Lower leg skin (tissue), 4 donors: ENCODE data around the gene PLD5. TPM values are rescaled to one million over a fixed set of nuclear protein-coding genes. Genes with fewer than 3 reads are reported as not detected.

ENCODE experiments used
- DNase-seq, 2 donors: peaks; one replicate each; pipeline ENCODE4 v3.0.0-alpha.2; 2019; ENCODE audit warnings: low spot score in 2 of 2
- H3K4me3 ChIP-seq: fragments of 200-600 bp; sonication (generic); 2 replicates; pipeline ENCODE4 v1.5.1; 2017; ENCODE audit warnings: mild to moderate bottlenecking, low read depth; ENCODE audit not compliant: poor library complexity, severe bottlenecking
- POLR2A ChIP-seq, 2 donors: fragments of 450-650 bp; IDR thresholded peaks; one replicate each; pipeline ENCODE4 v1.6.1; 2016 to 2017; ENCODE audit warnings: antibody characterized with exemption in 2 of 2, mild to moderate bottlenecking in 1 of 2, moderate library complexity in 1 of 2
- whole genome bisulfite sequencing, 2 donors: methylation state at CpG; one replicate each; pipeline ENCODE4 v1.1.5; 2018; 5-methylcytosine and 5-hydroxymethylcytosine counted together
- intact Hi-C: fragments of 100-400 bp; cut with DNase I; formaldehyde crosslinking; loops from one replicate; pipeline ENCODE4 v1.15.0; 2023; ENCODE audit warnings: low total_unique reads
- total RNA-seq, 4 donors: library from RNA; depleted of rRNA; stranded (reverse); fragments of >200 nt; gene quantifications; one replicate each; pipeline ENCODE4 v1.1.0, GENCODE V29; 2016
- TF ChIP-seq, protein P1 (sequence below), 3 donors: fragments of 450-650 bp; IDR thresholded peaks; one replicate each; pipeline ENCODE4 v1.5.1; 2016; ENCODE audit warnings: antibody characterized with exemption in 3 of 3, mild to moderate bottlenecking in 3 of 3, moderate library complexity in 2 of 3

Gene PLD5
- total RNA-seq, 4 donors from 2014 or later, result 0.17 to 0.32 (median 0.25) TPM; not detected in 1

DNA sequence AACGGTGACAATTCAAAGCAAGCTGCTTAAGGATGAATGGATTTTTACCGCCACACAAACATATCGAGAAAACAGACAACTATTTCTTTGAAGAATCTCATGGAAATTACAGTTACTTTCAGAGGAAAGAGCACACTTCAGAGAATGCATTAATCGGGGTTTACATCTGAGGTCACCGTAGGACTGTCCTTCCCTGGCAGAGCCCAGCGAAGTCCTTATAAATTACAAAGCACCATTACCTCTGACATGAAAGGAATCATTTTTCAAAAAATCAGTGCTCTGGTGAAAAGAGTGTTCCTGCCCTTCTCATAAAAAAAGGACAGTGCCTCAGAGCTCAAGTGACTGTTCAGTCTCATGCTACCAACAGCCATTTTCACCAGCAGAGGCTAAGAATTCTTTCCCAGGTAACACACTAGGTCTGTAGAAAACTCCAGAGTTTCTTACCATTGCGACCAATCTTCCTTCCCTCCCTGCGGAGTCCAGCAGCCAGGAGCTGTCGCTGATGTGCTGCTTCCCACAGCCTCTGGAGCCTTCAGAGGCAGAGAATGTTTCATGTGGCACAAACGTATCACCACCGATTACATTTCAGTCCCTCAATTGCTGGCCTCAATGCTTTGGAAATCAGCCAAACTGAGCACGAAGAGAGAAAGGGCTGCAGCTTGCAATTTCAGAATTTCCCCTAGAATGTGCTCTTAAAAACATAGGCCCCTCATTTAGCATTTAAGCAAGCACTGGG is 75.4 kb downstream of the PLD5 start:
- intact Hi-C loops, result no loop called here
- DNase-seq, result no peak
- H3K4me3 ChIP-seq, result no peak overlapping the region
- TF ChIP-seq, protein P1, sequence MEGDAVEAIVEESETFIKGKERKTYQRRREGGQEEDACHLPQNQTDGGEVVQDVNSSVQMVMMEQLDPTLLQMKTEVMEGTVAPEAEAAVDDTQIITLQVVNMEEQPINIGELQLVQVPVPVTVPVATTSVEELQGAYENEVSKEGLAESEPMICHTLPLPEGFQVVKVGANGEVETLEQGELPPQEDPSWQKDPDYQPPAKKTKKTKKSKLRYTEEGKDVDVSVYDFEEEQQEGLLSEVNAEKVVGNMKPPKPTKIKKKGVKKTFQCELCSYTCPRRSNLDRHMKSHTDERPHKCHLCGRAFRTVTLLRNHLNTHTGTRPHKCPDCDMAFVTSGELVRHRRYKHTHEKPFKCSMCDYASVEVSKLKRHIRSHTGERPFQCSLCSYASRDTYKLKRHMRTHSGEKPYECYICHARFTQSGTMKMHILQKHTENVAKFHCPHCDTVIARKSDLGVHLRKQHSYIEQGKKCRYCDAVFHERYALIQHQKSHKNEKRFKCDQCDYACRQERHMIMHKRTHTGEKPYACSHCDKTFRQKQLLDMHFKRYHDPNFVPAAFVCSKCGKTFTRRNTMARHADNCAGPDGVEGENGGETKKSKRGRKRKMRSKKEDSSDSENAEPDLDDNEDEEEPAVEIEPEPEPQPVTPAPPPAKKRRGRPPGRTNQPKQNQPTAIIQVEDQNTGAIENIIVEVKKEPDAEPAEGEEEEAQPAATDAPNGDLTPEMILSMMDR (IDR thresholded peaks at IDR 0.05), result no peak
- no peak for TF ChIP-seq POLR2A (IDR thresholded peaks at IDR 0.05)
- WGBS, 2 donors, result 47 to 54% methylated on average over 12 of the region's 12 CpGs

DNA sequence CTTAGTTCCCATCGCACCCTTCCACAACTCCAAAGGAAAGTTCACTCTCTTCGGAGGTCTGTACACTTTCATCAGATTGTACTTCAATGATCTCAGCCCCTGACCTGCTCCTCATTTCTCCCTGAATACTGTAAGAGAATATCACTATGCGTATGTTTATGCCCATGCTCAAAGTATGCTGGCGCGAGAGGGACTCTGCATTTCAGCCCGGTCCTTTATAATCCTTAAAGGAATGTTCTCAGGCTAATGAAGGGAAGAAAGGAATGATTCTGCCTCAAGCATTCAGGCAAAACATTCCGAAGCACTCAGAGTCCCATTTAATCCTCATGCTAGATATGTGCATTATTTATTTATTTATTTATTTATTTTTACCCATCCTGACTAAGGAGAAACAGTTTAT is 76.8 kb downstream of the PLD5 start:
- intact Hi-C loops, result no loop called here
- WGBS, 2 donors, result 73 to 75% methylated on average over 7 of the region's 7 CpGs
- no peak overlapping the region for H3K4me3 ChIP-seq
- DNase-seq, result no peak
- TF ChIP-seq POLR2A (IDR thresholded peaks at IDR 0.05), result no peak
- TF ChIP-seq, protein P1 (IDR thresholded peaks at IDR 0.05), result no peak

DNA sequence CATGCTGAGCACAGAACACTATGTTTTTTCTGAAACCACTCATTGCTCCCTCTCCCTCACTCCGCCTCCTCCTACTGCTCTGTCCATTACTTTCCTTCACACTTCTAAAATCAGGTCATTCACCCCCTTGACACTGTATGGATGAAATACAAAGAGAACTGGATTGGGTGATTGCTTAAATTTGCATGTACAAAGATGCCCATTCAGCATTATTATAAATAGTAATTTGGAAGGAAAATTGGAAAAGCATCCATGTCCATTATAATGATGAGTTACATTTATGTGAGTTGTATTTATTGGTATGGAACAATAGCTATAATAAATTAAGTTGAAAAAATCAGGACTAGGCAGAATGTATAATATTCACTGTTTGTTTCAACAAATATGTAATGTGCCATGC is 83.7 kb downstream of the PLD5 start:
- 90 to 97% methylated on average over 1 of the region's 1 CpG for WGBS, 2 donors
- intact Hi-C loops, result no loop called here
- DNase-seq, result no peak
- TF ChIP-seq POLR2A (IDR thresholded peaks at IDR 0.05), result no peak
- TF ChIP-seq, protein P1 (IDR thresholded peaks at IDR 0.05), result no peak
- H3K4me3 ChIP-seq, result no peak overlapping the region

DNA sequence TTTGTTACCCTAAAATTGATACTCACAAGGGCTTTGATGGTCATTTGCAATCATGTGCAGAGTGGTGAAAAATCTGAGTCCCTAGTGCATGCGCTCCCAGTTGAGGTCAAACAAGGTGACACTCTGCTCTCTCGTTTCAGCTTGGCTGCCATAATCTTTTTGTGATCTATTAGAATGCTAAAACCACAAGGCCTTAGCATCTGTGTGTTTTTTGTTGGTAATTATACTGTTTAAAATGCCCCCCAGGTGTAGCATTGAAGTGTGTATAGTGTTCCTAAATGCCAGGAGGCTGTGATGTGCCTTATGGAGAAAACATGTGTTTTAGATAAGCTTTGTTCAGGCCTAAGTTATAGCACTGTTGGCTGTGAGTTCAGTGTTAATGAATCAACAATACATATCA is 89.3 kb downstream of the PLD5 start:
- TF ChIP-seq, protein P1 (IDR thresholded peaks at IDR 0.05), result no peak
- TF ChIP-seq POLR2A (IDR thresholded peaks at IDR 0.05), result no peak
- 67 to 75% methylated on average over 2 of the region's 2 CpGs for WGBS, 2 donors
- no peak overlapping the region for H3K4me3 ChIP-seq
- DNase-seq, result no peak
- intact Hi-C loops, result no loop called here

DNA sequence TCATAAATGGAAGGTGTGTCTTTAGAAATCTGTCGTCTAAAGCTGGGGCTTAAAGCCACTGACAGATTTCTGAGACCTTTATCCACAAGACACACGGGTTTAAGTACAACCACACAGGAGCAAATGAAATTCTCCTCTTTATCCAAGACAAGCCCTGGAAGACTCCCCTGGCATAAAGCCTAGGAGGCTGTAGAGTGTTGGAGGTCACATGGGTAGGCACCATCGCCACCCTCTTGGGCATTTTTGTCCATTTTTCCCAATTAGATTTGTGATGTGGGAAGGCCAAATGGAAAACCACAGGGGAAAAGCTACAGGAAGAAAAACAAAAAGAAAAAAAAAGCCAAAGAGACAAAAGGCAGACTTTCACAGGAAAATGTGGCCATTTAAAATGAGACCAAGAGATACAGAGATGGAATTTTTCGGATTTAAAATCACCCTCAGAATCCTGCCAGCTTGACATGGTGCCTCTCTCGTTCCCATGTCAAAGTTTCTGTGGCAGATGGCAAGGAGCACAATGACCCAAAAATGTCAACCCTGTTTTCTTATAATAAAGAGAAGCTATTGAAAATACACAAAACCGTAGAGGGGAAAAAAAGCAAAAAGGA is 91.9 kb downstream of the PLD5 start:
- WGBS, 2 donors, result 68 to 75% methylated on average over 6 of the region's 6 CpGs
- no peak for DNase-seq
- intact Hi-C loops, result no loop called here
- TF ChIP-seq, protein P1 (IDR thresholded peaks at IDR 0.05), result no peak
- TF ChIP-seq POLR2A (IDR thresholded peaks at IDR 0.05), result no peak
- H3K4me3 ChIP-seq, result no peak overlapping the region
